ENCODE results near the gene MIF4GD. TPM values are rescaled to one million over a fixed set of nuclear protein-coding genes. Genes with fewer than 3 reads are reported as not detected.

Gene MIF4GD
- total RNA-seq, 1 experiment from 2014 or later = 26.1 TPM

- no peak overlapping the region for H2BK12ac ChIP-seq (ENCODE audit: insufficient read length, low read depth, low read length)
- H3K4ac ChIP-seq (ENCODE audit: low read depth, low read length) = no peak overlapping the region
- no peak overlapping the region for H2BK5ac ChIP-seq (ENCODE audit: insufficient read length, low read length)
- H4K20me1 ChIP-seq (ENCODE audit: control insufficient read depth, insufficient read depth, insufficient read length) = no peaks in the 10 kb centered on the region
- H2BK120ac ChIP-seq (ENCODE audit: low read depth, low read length, poor library complexity, severe bottlenecking) = no peak overlapping the region
- no peaks in the 10 kb centered on the region for H3K9me3 ChIP-seq (ENCODE audit: control insufficient read depth, low read depth, low read length)
- no peak overlapping the region for H4K91ac ChIP-seq (ENCODE audit: insufficient read length, low read depth, low read length)
- H3K27me3 ChIP-seq (ENCODE audit: insufficient read depth, low read length) = no peaks in the 10 kb centered on the region
- H3K14ac ChIP-seq (ENCODE audit: insufficient read depth, low read length) = no peak overlapping the region
- no peak overlapping the region for H3K18ac ChIP-seq (ENCODE audit: insufficient read length, low read depth, low read length)
- Mint-ChIP-seq H3K36me3 (ENCODE audit: insufficient read depth in 1 of 3, low read depth in 3 of 3) (peaks cover 8 to 54% (median 50%) of the 10 kb centered on the region in 3 experiments; a peak in 6 of 7 replicates), H3K4me1 (peaks cover 30 to 32% of the 10 kb centered on the region in 2 experiments), H3K4me3 (peak overlapping the region; percentile 99), H3K9me3 (no peaks in the 10 kb centered on the region), H3K27me3 (ENCODE audit: low read depth) (no peaks in the 10 kb centered on the region), H3K27ac (no peak overlapping the region)
- no peak overlapping the region for H3K27ac ChIP-seq (ENCODE audit: insufficient read length, low read depth, low read length)
- H4K8ac ChIP-seq (replicated peaks; ENCODE audit: insufficient read length, low read depth, low read length) = no peak overlapping the region
- H4K5ac ChIP-seq (ENCODE audit: insufficient read length, low read depth, low read length) = no peak overlapping the region
- peaks cover 4% of the 10 kb centered on the region for H3K79me1 ChIP-seq (ENCODE audit: insufficient read depth, low read depth, low read length, poor library complexity, severe bottlenecking)
- H3K23ac ChIP-seq (ENCODE audit: insufficient read length, low read depth, low read length) = no peak overlapping the region
- H3K4me2 ChIP-seq (ENCODE audit: insufficient read depth, insufficient read length, low read length) = peak overlapping the region; percentile 81
- no peak overlapping the region for H2BK20ac ChIP-seq (ENCODE audit: low read depth, low read length, poor library complexity, severe bottlenecking)
- H2AFZ ChIP-seq (ENCODE audit: low read length) = no peak overlapping the region
- peaks cover 18% of the 10 kb centered on the region for H3K79me2 ChIP-seq (ENCODE audit: insufficient read depth, low read length)
- peaks cover 4% of the 10 kb centered on the region for H3K4me1 ChIP-seq (ENCODE audit: insufficient read depth, low read length)
- H3T11ph ChIP-seq (ENCODE audit: low read length) = no peak overlapping the region
- peaks cover 4% of the 10 kb centered on the region for H3K23me2 ChIP-seq (ENCODE audit: insufficient read length, low read depth, low read length, poor library complexity, severe bottlenecking)
- H3K56ac ChIP-seq (ENCODE audit: insufficient read length, low read depth, low read length) = no peak overlapping the region
- DNase-seq = no peak
- TF ChIP-seq CTCF (conservative IDR thresholded peaks at IDR 0.05) = no peak; the same call in 2 of the 3 replicates
- H3K9ac ChIP-seq (ENCODE audit: extremely low read depth, insufficient read length, low read length) = no peak overlapping the region
- no CpG with 5 or more reads among the region's 4 CpGs for WGBS (ENCODE audit: extremely low coverage, insufficient read length, low lambda C conversion rate)
- H2BK15ac ChIP-seq (ENCODE audit: low read depth, low read length) = no peak overlapping the region
- H2AK5ac ChIP-seq (ENCODE audit: insufficient read length, low read length) = no peak overlapping the region
Measured at GRCh38 chr17:75263055-75263454, 8.0 kb downstream of the MIF4GD start.

Measured in H9 (cell line).